ENCODE data around the gene OR5K2.

The OR5K2 gene

GRCh38 chr3:98522544-98523281 lies 25.2 kb downstream of the OR5K2 start, which contains the start of gene CLDND1:
TSS of gene CLDND1 (minus strand) at chr3:98522902. CDS start at chr3:98521424, 1,478 bp downstream.
- H3K4me3 ChIP-seq (ENCODE audit: low read depth, low read length): peak within 1 kb of the TSS; percentile 71

- H3K4me3 ChIP-seq (ENCODE audit: low read depth, low read length): no peak overlapping the region
Observed at GRCh38 chr3:98525494-98525893, 28.0 kb downstream of the OR5K2 start.

- H3K4me3 ChIP-seq (ENCODE audit: low read depth, low read length): no peak overlapping the region
Observed at GRCh38 chr3:98528474-98529346, 31.2 kb downstream of the OR5K2 start.

- H3K4me3 ChIP-seq (ENCODE audit: low read depth, low read length): no peak overlapping the region
Observed at GRCh38 chr3:98529856-98530459, 32.5 kb downstream of the OR5K2 start.

GRCh38 chr3:98530676-98531075 lies 33.2 kb downstream of the OR5K2 start:
- H3K4me3 ChIP-seq (ENCODE audit: low read depth, low read length): no peak overlapping the region

- no peak within 1 kb of the TSS for H3K4me3 ChIP-seq (ENCODE audit: low read depth, low read length)
Observed at GRCh38 chr3:98531622-98532274, 34.3 kb downstream of the OR5K2 start, which contains the start of gene GPR15. TSS of gene GPR15 (plus strand) at chr3:98531978. CDS start at chr3:98532034, 56 bp downstream.

GRCh38 chr3:98532275-98532637 lies 34.8 kb downstream of the OR5K2 start:
- no peak overlapping the region for H3K4me3 ChIP-seq (ENCODE audit: low read depth, low read length)

GRCh38 chr3:98532709-98533571 lies 35.5 kb downstream of the OR5K2 start:
- H3K4me3 ChIP-seq (ENCODE audit: low read depth, low read length): no peak overlapping the region

- H3K4me3 ChIP-seq (ENCODE audit: low read depth, low read length): no peak overlapping the region
Observed at GRCh38 chr3:98534168-98534567, 36.7 kb downstream of the OR5K2 start.

GRCh38 chr3:98534734-98535133 lies 37.3 kb downstream of the OR5K2 start:
- H3K4me3 ChIP-seq (ENCODE audit: low read depth, low read length): no peak overlapping the region

- no peak overlapping the region for H3K4me3 ChIP-seq (ENCODE audit: low read depth, low read length)
Observed at GRCh38 chr3:98536456-98537017, 39.1 kb downstream of the OR5K2 start.

GRCh38 chr3:98540346-98540745 lies 42.9 kb downstream of the OR5K2 start:
- H3K4me3 ChIP-seq (ENCODE audit: low read depth, low read length): no peak overlapping the region

- H3K4me3 ChIP-seq (ENCODE audit: low read depth, low read length): no peak overlapping the region
Observed at GRCh38 chr3:98541695-98542094, 44.2 kb downstream of the OR5K2 start.

- no peak overlapping the region for H3K4me3 ChIP-seq (ENCODE audit: low read depth, low read length)
Observed at GRCh38 chr3:98542623-98543022, 45.1 kb downstream of the OR5K2 start.

- H3K4me3 ChIP-seq (ENCODE audit: low read depth, low read length): no peak overlapping the region
Observed at GRCh38 chr3:98545940-98546339, 48.5 kb downstream of the OR5K2 start.

Data from iPS-11a (cell line).